NCI-H2171 (cell line): ENCODE data around the gene LACTBL1.
"Not testable (repeated sequence)": the region's sequence is repeated elsewhere in the genome, so short reads cannot be mapped to it uniquely, and the experiment has no call there.

ENCODE experiments used
- DNase-seq: peaks from one replicate; lab custom pipeline; 2025; lab: John Stamatoyannopoulos, UW

LACTBL1 gene

DNA sequence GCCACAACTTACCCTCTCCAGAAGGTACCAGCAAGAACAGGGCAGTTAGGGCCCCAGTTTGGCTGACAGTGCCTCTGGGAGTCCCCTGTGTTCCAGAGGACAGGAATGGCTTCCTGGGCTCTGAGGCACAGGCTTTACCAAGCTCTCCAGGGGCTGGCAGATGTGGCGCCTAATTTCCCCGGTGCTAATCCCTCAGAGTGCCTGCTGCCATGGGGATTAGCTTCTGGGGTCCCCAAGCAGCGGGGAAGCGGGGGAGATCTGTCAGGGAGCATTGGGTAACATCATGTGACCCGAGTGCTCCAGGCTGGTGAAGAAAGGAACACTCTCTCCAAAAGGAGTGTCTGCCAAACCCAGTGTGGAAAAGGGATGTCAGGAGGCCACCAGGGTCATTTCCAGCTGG is at the start of gene LACTBL1:
Gene LACTBL1, minus strand, starts transcription at position 107 of the 400 bp plus-strand sequence. CDS start 550 bp downstream, outside the sequence.
- DNase-seq, result peak; percentile 27

DNA sequence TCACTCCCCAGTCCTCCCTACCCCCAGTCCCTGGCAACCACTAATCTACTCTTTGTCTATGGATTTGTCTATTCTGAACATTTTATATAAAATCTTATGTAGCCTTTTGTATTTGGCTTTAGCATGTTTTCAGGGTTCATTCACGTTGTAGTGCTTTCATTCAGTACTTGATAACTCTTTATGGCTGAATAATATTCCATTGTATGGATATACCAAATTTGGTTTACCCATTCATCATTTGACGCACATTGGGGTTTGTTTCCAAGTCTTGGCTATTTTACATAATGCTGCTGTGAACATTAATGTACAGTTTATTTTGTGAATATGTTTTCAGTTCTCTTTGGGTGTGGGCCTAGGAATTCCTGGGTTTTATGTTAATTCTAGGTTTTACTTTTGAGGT is 49.2 kb upstream of the LACTBL1 start:
- no peak for DNase-seq

DNA sequence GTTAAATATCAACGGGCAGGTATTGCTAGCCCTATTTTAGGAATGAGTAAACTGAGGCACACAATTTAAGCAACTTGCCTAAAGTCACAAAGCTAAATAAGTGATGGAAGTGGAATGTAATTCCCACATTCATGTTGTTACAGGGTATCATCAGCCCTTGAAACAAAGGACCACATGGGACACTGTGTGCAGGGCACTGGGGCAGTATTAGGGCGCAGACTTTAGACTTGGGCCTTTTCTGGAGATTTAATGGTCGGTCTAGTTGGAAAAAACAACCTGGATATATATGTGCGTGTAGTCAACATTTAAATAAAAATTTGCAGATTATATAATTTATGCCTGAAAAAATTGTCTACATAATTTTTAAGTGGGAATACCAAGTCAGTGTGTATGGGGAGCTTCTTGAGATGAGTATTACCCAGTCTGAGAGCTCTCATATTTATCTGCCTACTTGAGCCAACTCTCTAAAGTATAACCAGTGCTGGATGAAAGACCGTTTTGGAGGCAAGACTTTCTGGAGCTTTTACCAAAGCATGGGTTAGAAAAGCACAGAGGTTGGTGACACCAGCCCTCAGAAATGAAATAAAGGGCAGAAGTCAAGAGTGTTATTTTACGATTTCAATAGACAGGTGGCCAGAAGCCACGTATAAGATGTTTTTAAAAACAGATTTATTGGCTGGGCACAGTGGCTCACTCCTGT is 48.2 kb upstream of the LACTBL1 start:
- no peak for DNase-seq

- no peak for DNase-seq
Observed at GRCh38 chr1:23019863-23020625, 47.4 kb upstream of the LACTBL1 start.

DNA sequence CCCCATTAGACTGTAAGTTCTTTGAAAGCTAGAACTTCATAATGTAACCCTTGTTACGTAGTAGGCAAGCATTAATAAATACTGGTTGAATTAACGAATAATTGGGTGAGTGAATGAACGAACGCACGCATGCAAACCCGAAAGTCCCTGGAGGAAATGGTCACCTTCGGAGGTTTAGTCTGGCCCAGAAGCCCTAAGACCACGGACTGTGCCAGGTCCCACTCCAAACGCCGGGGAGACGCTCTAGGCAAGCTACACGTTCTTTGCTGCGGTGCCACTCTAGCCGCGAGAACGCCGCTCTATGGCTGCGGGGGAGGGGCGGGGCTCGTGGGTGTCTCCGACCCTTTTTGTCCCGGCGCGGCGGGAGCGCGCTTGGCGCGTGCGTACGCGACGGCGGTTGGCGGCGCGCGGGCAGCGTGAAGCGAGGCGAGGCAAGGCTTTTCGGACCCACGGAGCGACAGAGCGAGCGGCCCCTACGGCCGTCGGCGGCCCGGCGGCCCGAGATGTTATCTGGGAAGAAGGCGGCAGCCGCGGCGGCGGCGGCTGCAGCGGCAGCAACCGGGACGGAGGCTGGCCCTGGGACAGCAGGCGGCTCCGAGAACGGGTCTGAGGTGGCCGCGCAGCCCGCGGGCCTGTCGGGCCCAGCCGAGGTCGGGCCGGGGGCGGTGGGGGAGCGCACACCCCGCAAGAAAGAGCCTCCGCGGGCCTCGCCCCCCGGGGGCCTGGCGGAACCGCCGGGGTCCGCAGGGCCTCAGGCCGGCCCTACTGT is 46.6 kb upstream of the LACTBL1 start, which contains the start of gene KDM1A:
Gene KDM1A, plus strand, starts transcription at position 375 of the 769 bp plus-strand sequence. Its CDS starts 129 bp downstream, at position 504.
- peak; percentile 96 for DNase-seq

GRCh38 chr1:23018661-23019093 is 46.0 kb upstream of the LACTBL1 start:
- no peak for DNase-seq

GRCh38 chr1:23013657-23014056 is 41.0 kb upstream of the LACTBL1 start:
- DNase-seq, result peak; percentile 93

- DNase-seq, result not testable (repeated sequence)
Observed at GRCh38 chr1:23010025-23010424, 37.4 kb upstream of the LACTBL1 start.

GRCh38 chr1:23008901-23009300 is 36.2 kb upstream of the LACTBL1 start:
- DNase-seq, result no peak

DNA sequence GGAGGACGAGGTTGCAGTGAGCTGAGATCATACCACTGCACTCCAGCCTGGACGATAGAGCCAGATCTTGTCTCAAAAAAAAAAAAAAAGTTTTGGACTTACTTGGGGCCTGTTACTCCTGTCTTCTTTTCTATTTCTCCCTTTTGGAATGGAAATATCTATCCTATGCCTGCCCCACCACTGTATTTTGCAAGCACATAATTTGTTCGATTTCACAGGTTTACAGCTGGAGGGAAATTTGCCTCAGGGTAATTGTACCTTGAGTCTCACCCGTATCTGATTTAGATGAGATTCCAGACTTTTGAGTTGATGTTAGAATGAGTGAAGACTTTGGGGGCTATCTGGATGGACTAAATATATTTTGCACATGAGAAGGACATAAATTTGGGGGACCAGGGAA is 34.4 kb upstream of the LACTBL1 start:
- DNase-seq, result no peak

DNA sequence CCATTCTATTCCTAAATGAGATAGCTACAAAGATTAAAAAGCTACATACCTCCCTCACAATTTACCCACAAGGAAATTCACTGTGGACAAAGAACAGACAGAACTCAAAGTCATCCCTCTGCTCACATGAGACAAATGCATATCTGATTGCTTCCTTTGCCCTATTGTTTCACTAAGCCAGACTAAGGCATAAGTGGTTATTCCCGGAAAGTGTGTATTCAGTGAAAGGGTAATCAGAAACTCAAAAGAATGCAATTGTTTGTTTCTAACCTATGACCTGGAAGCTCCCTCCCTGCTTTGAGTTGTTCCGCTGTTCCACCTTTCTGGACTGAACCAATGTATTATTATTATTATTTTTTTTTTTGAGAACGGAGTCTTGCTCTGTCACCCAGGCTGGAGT is 32.1 kb upstream of the LACTBL1 start:
- DNase-seq, result not testable (repeated sequence)

GRCh38 chr1:23004112-23004511 is 31.4 kb upstream of the LACTBL1 start:
- no peak for DNase-seq

DNA sequence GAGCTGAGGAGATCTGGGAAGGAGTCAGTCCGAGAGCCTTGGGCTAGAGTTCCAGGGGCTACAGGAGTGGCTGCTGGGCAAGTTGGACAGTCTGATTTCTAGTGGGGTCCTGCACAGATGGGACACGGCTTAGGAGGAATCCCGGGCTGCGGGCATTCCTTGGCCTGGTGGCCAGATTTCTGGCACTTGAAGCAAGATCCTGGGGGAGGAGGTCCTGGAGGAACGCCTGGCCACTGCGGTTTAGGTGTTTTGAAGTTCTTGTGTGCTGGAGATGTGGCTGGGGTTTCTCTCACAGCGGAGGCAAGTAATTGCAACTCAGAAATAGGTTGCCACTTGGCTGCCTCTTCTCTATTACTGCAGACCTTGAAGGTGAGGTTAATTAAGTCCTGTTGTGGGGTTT is 29.6 kb upstream of the LACTBL1 start:
- not testable (repeated sequence) for DNase-seq

DNA sequence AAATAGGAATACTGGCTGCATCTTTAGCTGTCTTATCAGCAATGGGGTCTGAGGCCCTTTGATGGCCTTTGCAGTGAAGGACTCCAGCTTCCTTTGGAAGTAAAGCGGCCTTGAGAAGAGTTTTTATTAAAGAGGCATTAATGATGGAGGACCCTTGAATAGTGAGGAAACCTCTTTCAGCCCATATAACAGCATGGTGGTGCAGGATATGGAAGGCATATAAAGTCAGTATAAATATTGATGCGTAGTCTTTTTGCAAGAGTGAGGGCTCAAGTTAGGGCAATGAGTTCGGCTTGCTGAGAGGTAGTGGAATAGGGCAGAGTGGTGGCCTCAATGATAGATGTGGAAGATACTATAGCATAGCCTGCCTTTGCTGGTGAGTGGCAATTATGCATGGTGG is 27.5 kb upstream of the LACTBL1 start:
- not testable (repeated sequence) for DNase-seq

DNA sequence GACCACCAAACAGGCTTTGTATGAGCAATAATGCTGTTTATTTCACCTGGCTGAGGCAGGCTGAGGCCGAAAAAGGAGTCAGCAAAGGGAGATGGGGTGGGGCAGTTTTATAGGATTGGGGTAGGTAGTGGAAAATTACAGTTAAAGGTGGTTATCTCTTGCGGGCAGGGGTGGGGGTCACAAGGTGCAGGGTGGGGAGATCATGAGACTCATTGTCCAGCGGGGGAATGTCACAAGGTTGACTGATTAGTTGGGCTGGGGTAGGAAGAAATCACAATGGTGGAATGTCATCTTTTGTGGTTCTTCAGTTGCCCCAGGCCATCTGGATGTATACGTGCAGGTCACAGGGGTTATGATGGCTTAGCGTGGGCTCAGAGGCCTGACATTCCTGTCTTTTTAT is 24.9 kb upstream of the LACTBL1 start:
- DNase-seq, result not testable (repeated sequence)

GRCh38 chr1:22995774-22996173 is 23.1 kb upstream of the LACTBL1 start:
- no peak for DNase-seq

DNA sequence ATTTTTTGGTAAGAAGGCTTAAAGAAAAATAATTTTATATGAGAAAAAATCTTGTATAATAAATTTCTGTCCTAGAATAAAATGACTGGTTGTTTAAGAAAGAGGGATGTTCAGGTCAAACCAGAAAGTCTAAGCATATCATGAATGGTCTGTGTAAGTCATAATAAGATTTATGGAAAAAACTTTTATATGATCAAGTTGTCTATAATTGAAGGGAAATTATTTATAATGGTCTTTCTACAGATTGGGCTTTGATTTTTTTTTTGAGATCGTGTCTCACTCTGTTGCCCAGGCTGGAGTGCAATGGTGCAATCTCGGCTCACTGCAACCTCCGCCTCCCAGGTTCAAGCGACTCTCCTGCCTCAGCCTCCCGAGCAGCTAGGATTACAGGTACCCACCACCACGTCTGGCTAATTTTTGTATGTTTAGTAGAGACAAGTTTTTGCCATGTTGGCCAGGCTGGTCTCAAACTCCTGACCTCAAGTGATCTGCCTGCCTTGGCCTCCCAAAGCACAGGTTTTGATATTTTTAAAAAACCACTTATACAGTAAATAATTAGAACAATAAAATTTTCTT is 20.6 kb upstream of the LACTBL1 start:
- not testable (repeated sequence) for DNase-seq

DNA sequence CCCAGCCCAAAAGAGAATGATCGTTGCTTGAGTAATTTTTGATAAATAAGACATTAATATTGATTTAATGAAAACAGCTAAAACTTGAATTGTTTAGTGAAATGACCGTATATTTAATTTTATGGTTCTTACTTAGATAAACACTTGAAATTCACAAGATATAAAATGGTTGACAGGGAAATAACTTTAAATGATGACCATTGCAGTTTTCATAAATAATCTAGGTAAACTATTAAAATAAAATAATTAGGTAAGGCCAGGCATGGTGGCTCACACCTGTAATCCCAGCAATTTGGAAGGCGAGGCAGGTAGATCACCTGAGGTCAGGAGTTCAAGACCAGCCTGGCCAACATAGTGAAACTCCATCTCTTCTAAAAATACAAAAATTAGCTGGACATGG is 19.7 kb upstream of the LACTBL1 start:
- not testable (repeated sequence) for DNase-seq

DNA sequence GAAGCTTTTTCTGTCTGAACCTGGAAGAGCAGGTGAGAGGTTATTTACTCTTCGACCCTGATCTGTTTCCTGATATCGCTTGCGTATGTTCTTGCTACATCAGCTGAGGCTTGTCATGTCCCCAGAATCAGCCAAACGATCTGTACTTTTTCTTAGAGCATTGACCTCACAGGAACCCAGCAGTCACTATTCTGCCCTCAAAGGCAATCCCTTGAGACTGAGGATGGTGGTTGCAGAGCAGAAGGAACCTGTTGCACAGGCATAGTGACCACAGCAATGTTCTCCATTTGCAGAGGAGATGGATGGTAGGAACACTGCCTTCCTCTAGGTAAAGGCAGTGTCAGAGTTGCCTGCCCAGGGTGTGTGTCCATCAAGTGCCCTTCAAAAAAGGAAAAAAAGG is 11.3 kb upstream of the LACTBL1 start:
- no peak for DNase-seq

GRCh38 chr1:22980471-22980790 is 7.8 kb upstream of the LACTBL1 start:
- not testable (repeated sequence) for DNase-seq

- DNase-seq, result no peak
Observed at GRCh38 chr1:22978299-22978698, 5.6 kb upstream of the LACTBL1 start.
